ENCODE measurements around the gene CCSER1.

CCSER1 gene

GRCh38 chr4:90127223-90127705 is at the start of gene CCSER1:
CCSER1 (plus strand) TSS chr4:90127394.
- DNase-seq (ENCODE audit: low read depth) = no peak

DNA sequence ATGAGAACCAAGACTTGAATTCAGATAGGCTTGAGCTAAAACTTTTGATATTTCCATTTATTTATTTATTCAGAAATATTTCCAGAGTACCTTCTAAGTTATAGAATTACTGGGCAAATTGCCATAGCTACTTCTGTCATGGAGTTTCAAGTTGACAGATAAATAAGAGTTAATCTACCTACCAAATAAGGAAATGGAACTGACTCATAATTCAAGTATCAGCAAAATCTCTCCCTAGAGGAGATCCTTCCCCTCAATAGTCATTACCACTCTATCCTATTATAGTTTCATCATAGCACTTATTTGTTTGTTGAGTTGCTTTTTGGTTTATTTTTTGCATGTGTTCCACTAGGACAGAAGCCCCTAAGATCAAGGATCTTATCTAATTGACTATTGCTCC is 48.8 kb upstream of the CCSER1 start:
- DNase-seq (ENCODE audit: low read depth) = no peak

- no peak for DNase-seq (ENCODE audit: low read depth)
Observed at GRCh38 chr4:90080116-90080515, 47.1 kb upstream of the CCSER1 start.

- no peak for DNase-seq (ENCODE audit: low read depth)
Observed at GRCh38 chr4:90081432-90082144, 45.6 kb upstream of the CCSER1 start.

DNA sequence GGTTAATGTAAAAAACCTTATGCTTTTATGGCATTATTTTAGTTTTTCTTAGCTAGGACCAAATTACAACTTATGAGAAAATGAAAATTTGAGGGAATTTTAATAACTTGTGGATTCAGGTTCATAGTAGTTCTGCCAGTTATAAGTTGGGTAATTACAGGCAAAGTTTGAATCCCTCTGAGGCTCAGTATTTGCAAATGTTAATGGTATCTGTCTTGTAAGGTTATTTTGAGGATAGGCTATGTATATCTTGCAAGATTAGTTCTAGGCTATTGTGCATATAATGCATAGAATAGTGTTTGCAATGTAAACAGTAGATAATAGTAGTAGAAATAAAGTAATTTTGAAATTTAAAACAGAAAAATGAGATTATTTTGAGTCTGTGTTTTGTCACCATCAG is 44.7 kb upstream of the CCSER1 start:
- no peak for DNase-seq (ENCODE audit: low read depth)

GRCh38 chr4:90084277-90084966 is 42.8 kb upstream of the CCSER1 start:
- DNase-seq (ENCODE audit: low read depth) = no peak

GRCh38 chr4:90084967-90085295 is 42.3 kb upstream of the CCSER1 start:
- no peak for DNase-seq (ENCODE audit: low read depth)

- no peak for DNase-seq (ENCODE audit: low read depth)
Observed at GRCh38 chr4:90093526-90093925, 33.7 kb upstream of the CCSER1 start.

DNA sequence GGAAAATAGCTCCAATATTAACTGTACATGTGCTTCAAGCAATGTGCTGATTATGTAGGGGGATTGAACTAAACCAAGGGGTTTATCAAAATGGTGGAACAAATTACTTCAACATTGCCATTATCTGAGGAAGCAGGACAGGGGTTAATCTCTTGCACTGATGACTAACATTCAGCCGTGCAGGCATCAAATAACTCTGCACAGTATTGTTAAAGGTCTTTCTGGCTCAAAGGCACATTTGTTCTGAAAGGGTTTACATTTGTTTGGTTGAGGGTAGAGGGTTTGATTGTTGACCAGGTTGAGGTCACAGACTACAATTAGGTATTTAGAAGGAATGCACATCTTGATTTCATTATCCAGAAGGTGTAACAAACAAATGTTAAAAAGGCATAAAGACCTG is 32.2 kb upstream of the CCSER1 start:
- DNase-seq (ENCODE audit: low read depth) = no peak

DNA sequence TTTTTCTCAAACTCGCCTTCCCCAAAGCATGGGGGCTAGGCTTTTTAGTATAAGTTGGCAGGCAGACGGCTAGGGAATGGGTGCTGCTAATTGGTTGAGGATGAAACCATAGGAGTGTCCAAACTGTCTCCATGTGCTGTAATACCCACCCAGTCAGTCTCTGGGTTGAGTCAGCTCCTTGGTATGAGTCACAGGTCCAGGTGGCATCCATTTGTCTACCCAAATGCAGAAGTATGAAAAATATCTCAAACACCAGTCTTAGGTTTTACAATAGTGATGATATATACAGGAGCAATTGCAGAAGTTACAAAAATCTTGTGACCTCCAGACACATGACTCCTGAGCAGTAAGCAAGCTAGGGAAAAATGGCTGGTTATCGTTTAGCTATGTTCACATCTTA is 27.4 kb upstream of the CCSER1 start:
- DNase-seq (ENCODE audit: low read depth) = no peak

- no peak for DNase-seq (ENCODE audit: low read depth)
Observed at GRCh38 chr4:90103991-90104390, 23.2 kb upstream of the CCSER1 start.

GRCh38 chr4:90105274-90105673 is 21.9 kb upstream of the CCSER1 start:
- DNase-seq (ENCODE audit: low read depth) = no peak

DNA sequence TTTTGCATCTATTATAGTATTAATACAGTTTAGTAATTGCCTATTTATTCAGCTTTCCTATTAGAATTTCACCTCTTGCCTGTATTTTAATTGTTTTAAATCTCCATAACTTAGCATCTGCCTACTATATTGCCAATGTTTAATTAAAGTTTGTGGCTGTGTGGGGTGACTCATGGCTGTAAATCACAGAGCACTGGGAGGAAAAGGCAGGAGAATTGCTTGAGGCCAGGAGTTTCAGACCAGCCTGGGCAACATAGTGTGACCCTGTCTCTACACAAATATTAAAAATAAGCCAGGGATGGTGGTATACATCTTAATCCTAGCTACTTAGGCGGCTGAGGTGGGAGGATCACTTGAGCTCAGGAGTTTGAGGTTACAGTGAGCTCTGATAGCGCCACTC is 14.5 kb upstream of the CCSER1 start:
- DNase-seq (ENCODE audit: low read depth) = no peak

GRCh38 chr4:90113881-90114457 is 13.2 kb upstream of the CCSER1 start:
- DNase-seq (ENCODE audit: low read depth) = no peak

DNA sequence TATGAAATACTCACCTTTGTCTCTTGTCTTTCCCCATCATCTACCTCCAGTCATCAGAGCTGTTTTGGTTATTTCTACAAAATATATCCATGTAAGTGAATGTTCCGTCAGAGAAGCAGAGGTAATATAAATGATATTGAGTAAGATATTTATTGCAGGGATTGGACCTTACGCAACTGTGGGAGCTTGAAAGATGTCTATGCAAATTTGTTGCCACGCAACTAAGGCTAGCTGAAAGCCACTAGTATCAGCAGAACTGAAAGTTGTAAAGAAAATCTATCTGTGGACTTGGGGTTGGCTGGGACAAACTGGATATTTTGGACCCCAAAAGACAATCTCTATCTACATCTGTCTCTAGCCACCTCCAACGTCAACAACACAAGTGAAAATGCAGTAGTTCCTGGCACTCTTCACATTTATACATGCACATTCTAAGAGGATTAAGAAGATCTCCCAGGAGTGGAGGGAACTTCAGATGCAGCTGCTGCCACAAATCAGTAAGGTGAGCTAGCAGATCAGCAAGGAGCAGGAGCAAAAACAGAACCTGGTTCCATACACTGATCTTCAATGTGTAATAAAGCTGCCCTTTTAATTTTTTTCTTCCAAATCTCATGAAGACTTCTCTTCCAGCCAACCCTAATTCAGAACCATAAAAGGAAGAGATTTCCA is 8.5 kb upstream of the CCSER1 start:
- DNase-seq (ENCODE audit: low read depth) = no peak

GRCh38 chr4:90120037-90120436 is 7.2 kb upstream of the CCSER1 start:
- DNase-seq (ENCODE audit: low read depth) = no peak

DNA sequence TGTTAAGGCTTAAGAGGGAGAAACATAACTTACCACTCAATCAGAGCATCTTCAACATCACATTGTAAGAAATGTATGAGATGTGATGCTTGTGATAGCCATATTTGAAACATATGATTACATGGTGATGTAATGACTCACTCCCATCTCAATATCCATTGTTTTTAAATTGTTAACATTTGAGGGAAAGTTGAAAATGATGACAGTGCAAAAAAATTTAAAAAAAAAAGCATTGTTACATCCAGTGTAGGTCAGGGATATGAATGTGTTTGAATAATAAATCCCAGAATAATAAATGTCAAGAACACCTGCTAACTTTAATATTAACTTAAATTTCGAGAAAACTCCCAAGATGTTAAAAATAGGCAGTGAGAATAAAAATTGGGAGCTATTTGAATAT is 6.4 kb upstream of the CCSER1 start:
- no peak for DNase-seq (ENCODE audit: low read depth)

GRCh38 chr4:90121676-90122354 is 5.4 kb upstream of the CCSER1 start:
- no peak for DNase-seq (ENCODE audit: low read depth)

DNA sequence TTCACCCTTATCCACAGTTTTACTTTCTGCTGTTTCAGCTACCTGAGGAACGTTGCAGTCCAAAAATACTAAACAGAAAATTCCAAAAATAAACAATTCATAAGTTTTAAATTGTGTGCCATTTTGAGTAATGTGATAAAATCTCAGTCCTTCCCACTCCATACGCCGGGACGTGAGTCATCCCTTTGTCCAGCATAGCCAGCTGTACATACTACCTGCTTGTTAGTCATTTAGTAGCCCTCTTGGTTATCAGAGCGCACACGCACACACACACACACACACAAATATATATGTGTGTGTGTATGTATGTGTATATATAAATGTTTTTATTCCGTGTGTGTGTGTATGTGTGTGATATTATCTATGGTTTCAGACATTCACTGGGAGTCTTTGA is 4.8 kb upstream of the CCSER1 start:
- DNase-seq (ENCODE audit: low read depth) = no peak

DNA sequence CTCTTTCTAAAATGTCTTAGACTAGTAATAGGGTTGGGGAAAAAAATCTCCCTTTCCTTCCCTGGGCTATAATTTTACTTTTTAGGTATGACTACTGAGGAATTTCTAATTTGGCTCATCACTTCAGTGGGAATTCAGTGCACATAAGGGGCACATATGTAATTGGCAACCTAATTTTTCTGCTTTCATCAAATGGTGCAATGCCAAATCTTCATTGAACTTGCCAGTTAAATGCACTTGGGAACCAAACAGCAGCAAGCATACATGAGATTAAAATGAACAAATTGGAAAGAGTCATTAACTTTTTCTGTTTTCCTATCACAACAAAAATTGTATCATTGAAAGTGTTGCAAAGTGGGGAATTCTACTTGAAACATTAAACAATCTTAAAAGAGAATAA is 2.9 kb upstream of the CCSER1 start:
- no peak for DNase-seq (ENCODE audit: low read depth)

DNA sequence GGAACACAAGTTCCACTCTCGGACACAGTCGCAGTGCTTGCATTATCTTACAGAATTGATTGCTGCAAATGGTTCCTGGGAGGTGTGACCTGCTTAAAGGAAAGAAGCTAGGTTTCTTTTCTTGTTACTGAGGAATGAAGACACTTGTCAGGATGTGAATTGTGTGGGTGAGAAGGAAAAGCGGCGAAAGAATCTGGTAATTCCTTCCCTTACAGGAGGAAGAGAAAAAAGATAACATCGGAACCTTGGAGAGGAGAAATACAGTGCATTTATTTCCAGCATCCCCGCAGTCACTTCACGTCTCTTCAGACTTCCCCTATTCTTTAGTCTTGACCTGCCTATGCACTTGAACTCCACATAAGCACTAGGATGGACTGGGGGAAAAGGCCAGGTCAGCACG is 389 bp upstream of the CCSER1 start:
- DNase-seq (ENCODE audit: low read depth) = no peak

DNA sequence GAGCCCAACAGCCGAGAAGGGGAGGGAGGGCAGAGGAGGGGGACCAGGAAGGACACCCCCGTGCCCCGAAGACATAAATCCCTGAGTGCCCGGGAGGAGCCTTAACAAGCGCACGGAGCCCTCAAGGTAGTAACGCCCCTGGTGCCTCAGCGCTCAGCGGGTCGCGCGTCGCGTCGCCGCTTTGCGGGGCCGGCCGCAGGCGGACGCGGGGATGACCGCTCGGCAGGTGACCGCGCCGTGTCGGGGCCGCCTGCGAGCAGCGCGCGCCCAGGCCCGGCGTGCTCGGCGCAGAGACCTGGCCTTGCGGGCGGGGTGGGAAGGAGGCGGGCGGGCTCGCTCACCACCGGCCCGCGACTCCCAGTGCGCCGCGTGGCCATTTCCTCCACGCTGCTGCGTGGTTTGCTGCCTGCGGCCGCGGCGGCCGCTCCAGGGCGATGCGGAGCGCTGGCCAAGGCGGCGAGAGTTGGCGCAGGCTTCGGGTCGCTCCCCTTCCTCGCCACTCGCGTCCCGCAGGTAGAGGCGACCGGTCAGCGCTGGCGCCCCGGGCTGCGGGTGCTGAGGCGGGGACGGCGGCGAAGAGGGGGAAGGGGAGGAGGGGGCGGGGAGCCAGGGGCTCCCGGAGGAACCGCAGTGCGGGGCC is 632 bp downstream of the CCSER1 start:
- DNase-seq (ENCODE audit: low read depth) = no peak
